LoVo (cell line): Measurements from ENCODE around the gene TOM1L2.

Experiments used
- DNase-seq: peaks from one replicate; pipeline ENCODE4 v3.0.0-alpha.2; 2016; ENCODE audit warnings: low spot score

The TOM1L2 gene

DNA sequence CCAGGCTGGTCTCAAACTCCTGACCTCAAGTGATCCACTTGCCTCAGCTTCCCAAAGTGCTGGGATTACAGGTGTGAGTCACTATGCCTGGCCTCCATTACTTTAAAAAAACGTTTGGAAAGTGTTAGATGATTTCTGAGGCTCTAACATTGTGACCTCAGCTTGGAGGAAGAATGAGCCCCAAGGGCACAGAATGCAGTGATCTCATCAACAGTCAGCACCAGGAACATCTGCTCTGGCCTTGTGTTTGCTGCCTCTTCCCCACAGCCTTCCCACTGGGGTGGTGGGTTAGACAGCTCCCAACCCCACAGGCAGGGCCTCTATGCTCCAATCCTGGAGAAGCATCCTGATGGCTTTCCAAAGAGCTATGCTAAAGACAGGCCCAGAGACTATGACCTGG is 97.7 kb downstream of the TOM1L2 start:
- no peak for DNase-seq

GRCh38 chr17:17873450-17873991 is 98.7 kb downstream of the TOM1L2 start:
- DNase-seq = no peak

- DNase-seq = no peak
Observed at GRCh38 chr17:17872547-17873345, 99.5 kb downstream of the TOM1L2 start.

DNA sequence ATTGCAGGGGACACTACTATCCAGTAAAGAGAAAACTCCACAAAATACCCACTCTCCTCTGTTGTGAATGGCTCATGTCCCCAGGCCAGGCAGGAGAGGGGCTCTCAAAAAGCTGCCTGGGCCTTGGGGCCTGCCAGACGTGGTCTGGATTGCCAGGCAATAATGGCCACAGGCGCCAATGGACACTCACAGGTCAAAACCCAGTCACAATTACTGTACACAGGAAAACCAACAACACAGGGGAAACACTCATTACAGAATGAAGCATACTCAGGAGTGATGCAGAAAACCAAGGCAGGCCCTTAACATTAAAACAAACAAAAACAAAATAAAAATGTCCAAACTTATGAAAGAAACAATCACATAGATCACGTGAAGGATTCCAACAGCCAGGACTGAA is 100.3 kb downstream of the TOM1L2 start:
- no peak for DNase-seq

- DNase-seq = no peak
Observed at GRCh38 chr17:17870247-17870646, 102.0 kb downstream of the TOM1L2 start.

GRCh38 chr17:17868641-17869522 is 103.3 kb downstream of the TOM1L2 start:
- no peak for DNase-seq

GRCh38 chr17:17866897-17867296 is 105.3 kb downstream of the TOM1L2 start:
- no peak for DNase-seq

GRCh38 chr17:17866425-17866824 is 105.8 kb downstream of the TOM1L2 start:
- no peak for DNase-seq

GRCh38 chr17:17865035-17865434 is 107.2 kb downstream of the TOM1L2 start:
- DNase-seq = no peak

- no peak for DNase-seq
Observed at GRCh38 chr17:17860766-17861107, 111.5 kb downstream of the TOM1L2 start.

- peak; percentile 65 for DNase-seq
Observed at GRCh38 chr17:17859909-17860765, 112.1 kb downstream of the TOM1L2 start.

DNA sequence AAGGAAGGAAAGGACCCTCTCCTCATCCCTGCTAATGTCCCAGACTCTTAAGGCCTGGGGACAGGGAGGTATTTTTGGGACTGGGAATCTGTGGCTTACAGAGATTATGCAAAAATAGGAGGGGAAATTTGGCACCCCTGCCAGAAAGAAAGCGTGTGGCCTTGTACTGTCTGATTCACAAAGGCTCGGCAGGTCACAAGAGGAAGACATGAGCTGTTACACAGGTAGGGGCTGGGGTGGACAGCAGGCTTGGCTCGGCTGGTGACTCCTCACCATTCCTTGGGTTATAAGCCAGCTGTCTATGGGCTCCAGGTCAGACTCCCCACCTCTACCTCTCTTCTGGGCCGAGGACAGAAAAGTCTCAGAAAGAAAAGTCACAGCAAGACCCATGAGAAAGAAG is 114.7 kb downstream of the TOM1L2 start:
- no peak for DNase-seq

GRCh38 chr17:17856386-17856785 is 115.8 kb downstream of the TOM1L2 start:
- DNase-seq = no peak

GRCh38 chr17:17855976-17856375 is 116.2 kb downstream of the TOM1L2 start:
- no peak for DNase-seq

DNA sequence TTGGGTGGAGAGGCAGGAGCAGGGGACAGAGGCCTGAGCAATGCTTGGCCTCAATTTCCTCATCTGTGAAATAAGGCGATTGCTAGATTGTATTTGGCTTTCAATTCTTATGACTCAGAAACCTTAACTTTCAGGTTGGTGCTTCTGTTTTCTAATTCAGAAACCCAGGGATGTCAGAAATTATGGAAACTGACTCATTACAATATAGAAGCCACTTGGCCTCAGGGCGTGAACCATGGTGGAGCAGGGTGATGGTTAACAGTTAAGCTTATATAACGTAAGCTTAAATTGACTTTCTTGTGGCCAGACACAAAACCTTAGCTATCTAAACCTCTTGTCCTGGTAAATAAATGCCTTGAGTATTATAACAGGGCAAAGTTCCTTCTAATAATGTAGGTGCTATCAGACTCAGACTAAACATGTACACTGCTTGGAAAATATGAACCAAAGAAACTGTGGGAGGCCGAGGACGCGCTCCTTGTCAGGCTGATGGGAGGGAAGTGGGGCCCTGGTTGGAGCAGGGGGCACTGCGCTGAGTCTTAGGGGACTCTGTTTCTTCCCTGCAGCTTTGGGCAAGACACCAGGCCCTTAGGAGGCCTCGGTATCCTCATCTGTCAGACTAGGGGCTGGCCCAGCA is 118.3 kb downstream of the TOM1L2 start:
- DNase-seq = no peak

- no peak for DNase-seq
Observed at GRCh38 chr17:17852930-17853329, 119.3 kb downstream of the TOM1L2 start.

- DNase-seq = no peak
Observed at GRCh38 chr17:17851103-17852002, 120.8 kb downstream of the TOM1L2 start.

DNA sequence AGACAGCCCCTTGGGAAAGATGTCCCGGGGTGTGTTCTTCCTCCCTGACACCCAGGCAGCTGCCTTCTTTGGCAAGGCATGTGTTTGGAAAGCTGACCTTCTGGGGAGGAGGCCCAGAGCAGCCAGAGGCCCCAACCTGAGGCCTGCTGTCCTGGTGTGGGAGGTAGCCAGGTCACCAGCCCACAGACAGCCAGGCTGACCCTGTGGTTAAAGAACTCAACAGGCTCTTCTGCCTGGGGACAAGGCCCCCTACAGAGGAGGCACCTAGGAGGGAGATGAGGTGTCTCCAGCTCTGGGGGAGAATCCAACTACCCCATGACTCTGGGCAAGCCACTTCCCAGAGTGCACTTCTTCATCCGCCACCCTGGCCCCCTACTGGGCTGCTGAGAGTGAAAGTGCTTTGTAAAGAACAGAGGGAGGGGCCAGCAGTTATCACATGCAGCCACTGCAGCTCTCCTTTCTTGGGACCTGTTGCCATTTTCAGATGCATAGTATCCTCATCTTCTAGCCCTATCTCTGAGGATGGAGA is 122.3 kb downstream of the TOM1L2 start:
- DNase-seq = no peak

GRCh38 chr17:17849147-17849820 is 122.9 kb downstream of the TOM1L2 start:
- no peak for DNase-seq
